Activated CD4-positive, alpha-beta T cell treated with anti-CD3 and anti-CD28 coated beads, Interleukin-10, Interleukin-2, amounts not matched to agents 100 ng/mL and 50 ng/mL, durations not matched to agents 16 hours and 8 hours (primary cell): ENCODE results near the gene PRRC2B.
"Not testable (repeated sequence)": the region's sequence is repeated elsewhere in the genome, so short reads cannot be mapped to it uniquely, and the experiment has no call there.

Experiments
- DNase-seq: peaks from one replicate; pipeline ENCODE4 v3.0.0-alpha.2; 2020

PRRC2B gene

GRCh38 chr9:131438190-131438589, 44.3 kb downstream of the PRRC2B start:
- no peak for DNase-seq

GRCh38 chr9:131439224-131439623, 45.3 kb downstream of the PRRC2B start:
- no peak for DNase-seq

- no peak for DNase-seq
These were observed 47.6 kb downstream of the PRRC2B start for GRCh38 chr9:131441441-131441840.

GRCh38 chr9:131442351-131442750, 48.5 kb downstream of the PRRC2B start:
- DNase-seq, result no peak

GRCh38 chr9:131443648-131444047, 49.8 kb downstream of the PRRC2B start:
- no peak for DNase-seq

- no peak for DNase-seq
These were observed 52.4 kb downstream of the PRRC2B start for GRCh38 chr9:131446276-131446675.

- DNase-seq, result no peak
These were observed 53.3 kb downstream of the PRRC2B start for GRCh38 chr9:131447148-131447547.

- DNase-seq, result no peak
These were observed 53.7 kb downstream of the PRRC2B start for GRCh38 chr9:131447600-131447999.

GRCh38 chr9:131448818-131449217, 54.9 kb downstream of the PRRC2B start:
- DNase-seq, result no peak

- no peak for DNase-seq
These were observed 55.4 kb downstream of the PRRC2B start for GRCh38 chr9:131449276-131449675.

GRCh38 chr9:131454028-131454427, 60.1 kb downstream of the PRRC2B start:
- no peak for DNase-seq

- DNase-seq, result not testable (repeated sequence)
These were observed 61.8 kb downstream of the PRRC2B start for GRCh38 chr9:131455655-131456054.

- no peak for DNase-seq
These were observed 63.9 kb downstream of the PRRC2B start for GRCh38 chr9:131457746-131458145.

GRCh38 chr9:131459056-131459455, 65.2 kb downstream of the PRRC2B start:
- no peak for DNase-seq

GRCh38 chr9:131461166-131461565, 67.3 kb downstream of the PRRC2B start:
- no peak for DNase-seq

GRCh38 chr9:131464354-131465000, 70.6 kb downstream of the PRRC2B start:
- no peak for DNase-seq

GRCh38 chr9:131465401-131465800, 71.5 kb downstream of the PRRC2B start:
- DNase-seq, result no peak

- DNase-seq, result no peak
These were observed 73.5 kb downstream of the PRRC2B start for GRCh38 chr9:131467214-131467935.

GRCh38 chr9:131468031-131468430, 74.1 kb downstream of the PRRC2B start:
- DNase-seq, result no peak

- DNase-seq, result no peak
These were observed 75.5 kb downstream of the PRRC2B start for GRCh38 chr9:131469356-131469755.

- DNase-seq, result no peak
These were observed 76.1 kb downstream of the PRRC2B start for GRCh38 chr9:131469951-131470350.

GRCh38 chr9:131470581-131470991, 76.7 kb downstream of the PRRC2B start:
- DNase-seq, result no peak

- not testable (repeated sequence) for DNase-seq
These were observed 78.2 kb downstream of the PRRC2B start for GRCh38 chr9:131472085-131472484.

GRCh38 chr9:131473198-131473885, 79.5 kb downstream of the PRRC2B start:
- no peak for DNase-seq
